GM10847 (cell line): ENCODE results near the gene CELF4.

ENCODE experiments used
- POLR2A ChIP-seq: IDR thresholded peaks from 2 replicates; pipeline ENCODE4 v1.6.1; 2011; ENCODE audit not compliant: insufficient read length; ENCODE audit errors: extremely low read depth

CELF4 gene

GRCh38 chr18:37456873-37457272 is 108.7 kb downstream of the CELF4 start:
- TF ChIP-seq POLR2A = no peak

GRCh38 chr18:37456395-37456794 is 109.2 kb downstream of the CELF4 start:
- no peak for TF ChIP-seq POLR2A

GRCh38 chr18:37453752-37454151 is 111.8 kb downstream of the CELF4 start:
- no peak for TF ChIP-seq POLR2A

GRCh38 chr18:37452682-37453385 is 112.8 kb downstream of the CELF4 start:
- TF ChIP-seq POLR2A = no peak

GRCh38 chr18:37452015-37452414 is 113.6 kb downstream of the CELF4 start:
- no peak for TF ChIP-seq POLR2A

- no peak for TF ChIP-seq POLR2A
Measured at GRCh38 chr18:37451239-37451825, 114.3 kb downstream of the CELF4 start.

- TF ChIP-seq POLR2A = no peak
Measured at GRCh38 chr18:37450434-37451132, 115.0 kb downstream of the CELF4 start.

GRCh38 chr18:37449618-37450017 is 116.0 kb downstream of the CELF4 start:
- no peak for TF ChIP-seq POLR2A

- TF ChIP-seq POLR2A = no peak
Measured at GRCh38 chr18:37448946-37449345, 116.7 kb downstream of the CELF4 start.

GRCh38 chr18:37447962-37448888 is 117.4 kb downstream of the CELF4 start:
- TF ChIP-seq POLR2A = no peak

- TF ChIP-seq POLR2A = no peak
Measured at GRCh38 chr18:37445836-37446235, 119.8 kb downstream of the CELF4 start.

- TF ChIP-seq POLR2A = no peak
Measured at GRCh38 chr18:37445368-37445767, 120.2 kb downstream of the CELF4 start.

- TF ChIP-seq POLR2A = no peak
Measured at GRCh38 chr18:37443325-37444055, 122.1 kb downstream of the CELF4 start.

- TF ChIP-seq POLR2A = no peak
Measured at GRCh38 chr18:37442477-37442876, 123.1 kb downstream of the CELF4 start.

- TF ChIP-seq POLR2A = no peak
Measured at GRCh38 chr18:37441821-37442220, 123.8 kb downstream of the CELF4 start.
